ENCODE results near the gene ETNK1. TPM values are rescaled to one million over a fixed set of nuclear protein-coding genes. Genes with fewer than 3 reads are reported as not detected.

ETNK1 gene
- polyA plus RNA-seq, 1 of the 3 experiments (the other 2 are of a cell fraction): 7.9 TPM

- Histone ChIP-seq H3K9me2 (no peaks in the 10 kb centered on the region), H2AFZ (ENCODE audit: low read depth) (no peak overlapping the region), H3K36me3 (replicated peaks in 1 of 2; ENCODE audit: control insufficient read depth in 1 of 2, insufficient read depth in 2 of 2, low read length in 1 of 2) (no peaks in the 10 kb centered on the region), H3K4me1 (ENCODE audit: control insufficient read depth in 1 of 2, insufficient read depth in 2 of 2, low read depth in 1 of 2, low read length in 1 of 2) (no peaks in the 10 kb centered on the region), H3K9me3 (no peaks in the 10 kb centered on the region), H3K4me3 (ENCODE audit: low read depth in 2 of 2, low read length in 1 of 2) (no peak overlapping the region), H3K27me3 (ENCODE audit: insufficient read depth) (no peaks in the 10 kb centered on the region), H3K79me2 (ENCODE audit: insufficient read depth) (no peaks in the 10 kb centered on the region), H3K4me2 (no peak overlapping the region), H4K20me1 (ENCODE audit: insufficient read depth) (no peaks in the 10 kb centered on the region), H3K27ac (ENCODE audit: low read depth in 2 of 2, low read length in 1 of 2) (no peak overlapping the region), H3K9ac (no peak overlapping the region), H3F3A (replicated peaks; ENCODE audit: insufficient read depth) (no peaks in the 10 kb centered on the region)
- CTCF ChIA-PET: no interaction called here
- POLR2A ChIA-PET: no interaction called here
- 61% methylated on average over 7 of the region's 7 CpGs for WGBS (ENCODE audit: low lambda C conversion rate)
- DNase-seq: no peak
- no peak for TF ChIP-seq USF2 (IDR thresholded peaks at IDR 0.05; ENCODE audit: borderline replicate concordance, low read depth, low read length)
- TF ChIP-seq YY1 (IDR thresholded peaks at IDR 0.05; ENCODE audit: low read depth): no peak
- no peak for TF ChIP-seq USF1 (IDR thresholded peaks at IDR 0.05; ENCODE audit: borderline replicate concordance, low read depth)
- TF ChIP-seq TCF12 (IDR thresholded peaks at IDR 0.05): no peak
- TF ChIP-seq NRF1 (IDR thresholded peaks at IDR 0.05; ENCODE audit: low read depth, low read length): no peak
- no peak for TF ChIP-seq CTCF (IDR thresholded peaks at IDR 0.05)
- TF ChIP-seq SMC3 (IDR thresholded peaks at IDR 0.05; ENCODE audit: low read depth, low read length): no peak
- no peak for TF ChIP-seq SIN3A (IDR thresholded peaks at IDR 0.05; ENCODE audit: borderline replicate concordance, low read depth, low read length)
- no peak for TF ChIP-seq RFX5 (IDR thresholded peaks at IDR 0.05; ENCODE audit: low read length)
- TF ChIP-seq JUND (IDR thresholded peaks at IDR 0.05): no peak
- no peak for TF ChIP-seq MXI1 (IDR thresholded peaks at IDR 0.05; ENCODE audit: low read depth, low read length)
- TF ChIP-seq RXRA (IDR thresholded peaks at IDR 0.05; ENCODE audit: borderline replicate concordance, low read depth): no peak
- no peak for TF ChIP-seq MAX (IDR thresholded peaks at IDR 0.05; ENCODE audit: low read depth)
- no peak for TF ChIP-seq FOXM1 (IDR thresholded peaks at IDR 0.05; ENCODE audit: low read depth)
- TF ChIP-seq CHD2 (IDR thresholded peaks at IDR 0.05; ENCODE audit: low read length, partially characterized antibody): no peak
- no peak for TF ChIP-seq GATA2 (CRISPR knock-in tag; IDR thresholded peaks at IDR 0.05)
Measured at GRCh38 chr12:22712083-22712482, 87.1 kb downstream of the ETNK1 start.

GRCh38 chr12:22715254-22715653 lies 90.3 kb downstream of the ETNK1 start:
- ChIA-PET POLR2A (no interaction called here), CTCF (interaction anchor here (0.7 to 1.2 kb wide), 2 partner anchors 9 to 53 kb away, joined by 3 read pairs; no protein-coding TSS in a partner anchor)
- Histone ChIP-seq H3K4me3 (ENCODE audit: low read depth in 2 of 2, low read length in 1 of 2) (no peak overlapping the region), H3K9me2 (no peaks in the 10 kb centered on the region), H3K79me2 (ENCODE audit: insufficient read depth) (no peaks in the 10 kb centered on the region), H4K20me1 (ENCODE audit: insufficient read depth) (no peaks in the 10 kb centered on the region), H3K36me3 (replicated peaks in 1 of 2; ENCODE audit: control insufficient read depth in 1 of 2, insufficient read depth in 2 of 2, low read length in 1 of 2) (no peaks in the 10 kb centered on the region), H3K4me2 (no peak overlapping the region), H3K9ac (no peak overlapping the region), H3K27me3 (ENCODE audit: insufficient read depth) (no peaks in the 10 kb centered on the region), H3K4me1 (ENCODE audit: control insufficient read depth in 1 of 2, insufficient read depth in 2 of 2, low read depth in 1 of 2, low read length in 1 of 2) (no peaks in the 10 kb centered on the region), H3K27ac (ENCODE audit: low read depth in 2 of 2, low read length in 1 of 2) (no peak overlapping the region), H3F3A (replicated peaks; ENCODE audit: insufficient read depth) (no peaks in the 10 kb centered on the region), H3K9me3 (no peaks in the 10 kb centered on the region), H2AFZ (ENCODE audit: low read depth) (no peak overlapping the region)
- no peak for DNase-seq
- 100% methylated on average over 1 of the region's 1 CpG for WGBS (ENCODE audit: low lambda C conversion rate)
- TF ChIP-seq PBX3 (IDR thresholded peaks at IDR 0.05) (no peak), POLR2AphosphoS5 (IDR thresholded peaks at IDR 0.05; ENCODE audit: low read depth, low read length) (no peak), MAX (IDR thresholded peaks at IDR 0.05; ENCODE audit: low read depth) (no peak), RFX5 (IDR thresholded peaks at IDR 0.05; ENCODE audit: low read length) (no peak), RCOR1 (IDR thresholded peaks at IDR 0.05; ENCODE audit: low read length) (no peak), EZH2phosphoT487 (IDR thresholded peaks at IDR 0.05; ENCODE audit: borderline replicate concordance, low read depth) (no peak), IRF3 (IDR thresholded peaks at IDR 0.05; ENCODE audit: low read depth, low read length) (no peak)

Data from SK-N-SH (cell line).